PC-9 (cell line): ENCODE measurements around the gene TACR2. TPM values are rescaled to one million over a fixed set of nuclear protein-coding genes. Genes with fewer than 3 reads are reported as not detected.
A peak's percentile ranks its signal among the peaks of the same experiment; 100 is the strongest.

ENCODE experiments used
- BruUV-seq: library from RNA; stranded (reverse); fragments of 400-500 nt; replicated peaks from 2 replicates; lab custom pipeline; 2021; lab: Mats Ljungman, UMichigan
- CTCF ChIA-PET: fragments of 300-600 bp; sonication (Branson Sonifier 250); formaldehyde crosslinking; loops from one replicate; lab custom pipeline; 2022; ENCODE audit warnings: antibody characterized with exemption; lab: Charles Lee
- POLR2A ChIA-PET: fragments of 300-600 bp; sonication (Branson Sonifier 250); formaldehyde crosslinking; loops from one replicate; lab custom pipeline; 2022; ENCODE audit warnings: antibody characterized with exemption; ENCODE audit not compliant: unreplicated experiment; lab: Charles Lee
- DNase-seq, 2 experiments: peaks; one replicate each; pipeline versions ENCODE4 v3.0.0 to v3.0.0-alpha.2; 2015 to 2022; ENCODE audit warnings: mixed read lengths in 1 of 2
- H2AFZ ChIP-seq: fragments of 200-600 bp; sonication (generic); 2 replicates; pipeline ENCODE4 v1.8.1; 2017; ENCODE audit warnings: antibody characterized with exemption
- H3F3A ChIP-seq: fragments of 200-600 bp; sonication (generic); 2 replicates; pipeline ENCODE4 v1.8.1; 2017; ENCODE audit warnings: antibody characterized with exemption, mild to moderate bottlenecking, low read depth; ENCODE audit not compliant: insufficient read depth
- H3K27ac ChIP-seq: fragments of 200-600 bp; sonication (generic); 2 replicates; pipeline ENCODE4 v1.6.1; 2016; ENCODE audit warnings: mixed run types
- H3K27me3 ChIP-seq: fragments of 200-600 bp; sonication (generic); 2 replicates; pipeline ENCODE4 v1.6.1; 2016; ENCODE audit warnings: low read depth, mixed run types; ENCODE audit not compliant: insufficient read depth
- H3K36me3 ChIP-seq: fragments of 200-600 bp; sonication (generic); 2 replicates; pipeline ENCODE4 v1.6.1; 2016; ENCODE audit warnings: low read depth, mixed run types
- H3K4me1 ChIP-seq: fragments of 200-600 bp; sonication (generic); replicated peaks from 2 replicates; pipeline ENCODE4 v1.6.1; 2016; ENCODE audit warnings: mixed run types; ENCODE audit not compliant: insufficient read depth
- H3K4me2 ChIP-seq: fragments of 200-600 bp; sonication (generic); 2 replicates; pipeline ENCODE4 v1.6.1; 2017; ENCODE audit warnings: mixed run types
- H3K4me3 ChIP-seq: fragments of 200-600 bp; sonication (generic); 2 replicates; pipeline ENCODE4 v1.6.1; 2016; ENCODE audit warnings: mixed run types
- H3K79me2 ChIP-seq: fragments of 200-600 bp; sonication (generic); 2 replicates; pipeline ENCODE4 v1.6.1; 2017; ENCODE audit warnings: low read depth, mixed run types
- H3K9me2 ChIP-seq: fragments of 200-600 bp; sonication (generic); 2 replicates; pipeline ENCODE4 v1.8.1; 2017; ENCODE audit warnings: mild to moderate bottlenecking; ENCODE audit not compliant: insufficient read depth
- H3K9me3 ChIP-seq: fragments of 200-600 bp; sonication (generic); 2 replicates; pipeline ENCODE4 v1.8.1; 2016; ENCODE audit warnings: low read depth; ENCODE audit not compliant: insufficient read depth
- H4K20me1 ChIP-seq: fragments of 200-600 bp; sonication (generic); 2 replicates; pipeline ENCODE4 v1.8.1; 2017; ENCODE audit not compliant: insufficient read depth
- CTCF ChIP-seq: fragments of 200-600 bp; sonication (generic); conservative IDR thresholded peaks from 2 replicates; pipeline ENCODE4 v1.6.1; 2017; ENCODE audit warnings: mixed run types, antibody characterized with exemption, mild to moderate bottlenecking, moderate library complexity
- EZH2 ChIP-seq: fragments of 200-600 bp; sonication (generic); IDR thresholded peaks from 2 replicates; pipeline ENCODE4 v1.8.0; 2017; ENCODE audit warnings: antibody characterized with exemption, low read depth
- intact Hi-C: fragments of 100-400 bp; cut with micrococcal nuclease; formaldehyde crosslinking; loops from one replicate; pipeline ENCODE4 v1.10.0; 2022; ENCODE audit not compliant: unreplicated experiment
- total RNA-seq: library from RNA; stranded (reverse); gene quantifications from 2 replicates; pipeline ENCODE4 v1.2.3, GENCODE V29; 2021

The TACR2 gene
- total RNA-seq, 1 experiment from 2014 or later = not detected

GRCh38 chr10:69403066-69403465, 13.7 kb downstream of the TACR2 start:
- Histone ChIP-seq H2AFZ (no peak overlapping the region), H3K27me3 (no peaks in the 10 kb centered on the region), H3F3A (peaks cover 17% of the 10 kb centered on the region; the same call in 1 of the 2 replicates), H3K9me3 (no peaks in the 10 kb centered on the region), H3K4me2 (no peak overlapping the region), H3K79me2 (no peaks in the 10 kb centered on the region), H3K27ac (no peak overlapping the region), H3K36me3 (no peaks in the 10 kb centered on the region), H3K4me1 (peaks cover 2% of the 10 kb centered on the region), H3K4me3 (no peak overlapping the region), H3K9me2 (no peaks in the 10 kb centered on the region), H4K20me1 (no peaks in the 10 kb centered on the region)
- ChIA-PET CTCF (interaction anchor here (0.5 kb wide), 1 partner anchor 164 kb away, joined by 5 read pairs; no protein-coding TSS in a partner anchor), POLR2A (no interaction called here)
- no TSS peak for BruUV-seq
- intact Hi-C loops = loop anchor here (10.0 kb wide), 2 partner anchors 312 to 598 kb away; no protein-coding TSS in a partner anchor
- no peak for DNase-seq
- TF ChIP-seq CTCF = no peak
- no peak for TF ChIP-seq EZH2

GRCh38 chr10:69402386-69402785, 14.3 kb downstream of the TACR2 start:
- BruUV-seq = no TSS peak
- Histone ChIP-seq H4K20me1 (no peaks in the 10 kb centered on the region), H3K79me2 (no peaks in the 10 kb centered on the region), H3K4me1 (no peaks in the 10 kb centered on the region), H3K9me2 (no peaks in the 10 kb centered on the region), H3K4me3 (no peak overlapping the region), H3K27ac (no peak overlapping the region), H3K27me3 (no peaks in the 10 kb centered on the region), H3K9me3 (no peaks in the 10 kb centered on the region), H3F3A (peaks cover 11% of the 10 kb centered on the region; the same call in 1 of the 2 replicates), H2AFZ (no peak overlapping the region), H3K36me3 (no peaks in the 10 kb centered on the region), H3K4me2 (no peak overlapping the region)
- DNase-seq = no peak
- intact Hi-C loops = loop anchor here (10.0 kb wide), 2 partner anchors 312 to 598 kb away; no protein-coding TSS in a partner anchor
- POLR2A ChIA-PET = no interaction called here
- CTCF ChIA-PET = no interaction called here
- TF ChIP-seq EZH2 (no peak), CTCF (no peak)

GRCh38 chr10:69401416-69401815, 15.3 kb downstream of the TACR2 start:
- ChIA-PET CTCF (no interaction called here), POLR2A (interaction anchor here (0.6 kb wide), 1 partner anchor 47 kb away, joined by 3 read pairs; no protein-coding TSS in a partner anchor)
- intact Hi-C loops = loop anchor here (10.0 kb wide), 2 partner anchors 313 to 597 kb away; no protein-coding TSS in a partner anchor
- no peaks in the 10 kb centered on the region for H3K9me3 ChIP-seq
- no peaks in the 10 kb centered on the region for H3K36me3 ChIP-seq
- H4K20me1 ChIP-seq = no peaks in the 10 kb centered on the region
- H2AFZ ChIP-seq = no peak overlapping the region
- H3F3A ChIP-seq = peaks cover 11% of the 10 kb centered on the region; the same call in 1 of the 2 replicates
- H3K27ac ChIP-seq = no peak overlapping the region
- TF ChIP-seq EZH2 (no peak), CTCF (no peak)
- H3K4me1 ChIP-seq = no peaks in the 10 kb centered on the region
- no peak for DNase-seq
- no peak overlapping the region for H3K4me3 ChIP-seq
- TSS peak; percentile 22 for BruUV-seq
- no peaks in the 10 kb centered on the region for H3K79me2 ChIP-seq
- H3K27me3 ChIP-seq = no peaks in the 10 kb centered on the region
- H3K4me2 ChIP-seq = no peak overlapping the region
- no peaks in the 10 kb centered on the region for H3K9me2 ChIP-seq
